Measurements from ENCODE around the gene GATA2.

Gene GATA2

DNA sequence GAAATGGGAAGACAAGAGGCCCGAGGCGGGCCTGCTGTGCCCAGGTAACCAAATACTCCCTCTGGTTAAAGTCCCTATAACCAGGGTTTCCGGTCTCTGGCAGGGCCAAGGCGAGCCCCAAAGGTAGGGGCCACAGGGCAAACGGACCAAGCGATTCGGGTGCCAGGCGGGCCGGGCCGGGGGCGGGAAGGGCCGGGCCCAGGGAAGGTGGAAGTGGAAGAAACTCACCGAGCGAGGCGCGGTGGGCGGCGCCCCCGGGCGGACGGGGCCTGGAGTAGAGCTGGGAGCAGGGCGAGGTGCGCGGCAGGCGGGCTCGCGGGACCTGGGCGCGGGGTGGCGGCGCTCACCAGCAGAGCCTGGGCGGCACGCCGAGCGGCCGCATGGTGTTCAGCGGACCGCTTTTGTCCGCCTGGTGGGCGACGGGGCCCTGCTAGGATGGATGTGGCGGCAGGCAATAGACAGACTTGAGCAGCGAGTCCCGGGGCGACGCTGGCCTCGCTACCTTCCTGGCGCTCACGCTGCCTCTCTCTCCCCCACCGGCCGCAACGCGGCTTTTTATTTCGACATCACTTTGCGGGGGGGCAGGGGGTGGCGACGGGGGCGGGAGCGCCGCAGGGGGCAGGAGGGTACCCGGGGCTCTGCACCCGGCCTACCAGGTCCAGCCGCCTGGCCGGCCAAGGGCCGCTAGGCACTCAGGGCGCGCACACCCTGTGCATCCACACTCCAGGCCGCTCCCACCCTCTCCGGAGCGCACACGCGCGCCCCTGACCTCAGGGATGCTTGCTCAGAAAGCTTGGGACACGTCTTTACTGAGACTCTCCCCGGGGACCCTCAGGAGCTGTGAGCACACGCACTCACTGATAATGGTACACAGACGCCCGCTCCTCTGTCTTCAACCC, at the start of gene GATA2:
TSS of gene GATA2 (minus strand) at position 531 of the 899 bp plus-strand sequence. CDS start 6,170 bp downstream, outside the sequence.
- no peak for DNase-seq

DNA sequence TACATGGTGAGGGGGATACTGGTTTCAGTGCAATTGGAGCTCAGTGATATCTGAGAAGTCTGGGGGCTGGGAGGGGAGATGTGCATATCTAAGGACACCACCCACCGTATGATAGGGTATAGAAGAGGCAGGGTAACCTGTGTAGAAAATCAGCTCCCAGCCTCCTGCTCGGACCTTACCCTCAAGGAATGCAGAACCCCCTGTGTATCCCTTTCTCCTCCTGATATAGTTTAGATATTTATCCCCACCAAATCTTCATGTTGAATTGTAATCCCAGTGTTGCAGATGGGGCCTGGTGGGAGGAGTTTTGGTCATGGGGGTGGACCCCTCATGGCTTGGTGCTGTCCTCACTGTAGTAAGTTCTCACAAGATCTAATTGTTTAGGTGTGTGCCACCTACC, 48.2 kb upstream of the GATA2 start:
- no peak for DNase-seq

DNA sequence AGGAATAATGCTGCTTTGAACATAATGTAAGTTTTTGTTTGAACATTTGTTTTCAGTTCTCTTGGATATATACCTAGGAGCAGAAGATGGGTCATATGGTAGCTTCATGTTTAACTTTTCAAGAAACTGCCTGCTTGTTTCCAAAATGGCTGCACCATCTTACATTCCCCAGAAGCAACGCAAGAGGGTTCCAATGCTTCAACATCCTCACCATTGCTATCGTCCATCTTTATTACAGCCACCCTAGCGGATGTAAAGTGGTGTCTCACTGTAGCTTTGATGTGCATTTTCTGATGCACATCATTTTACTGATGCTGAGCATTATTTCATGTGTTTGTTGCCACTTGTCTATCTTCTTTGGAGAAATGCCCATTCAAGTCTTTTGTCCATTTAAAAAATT, 46.4 kb upstream of the GATA2 start:
- no peak for DNase-seq

DNA sequence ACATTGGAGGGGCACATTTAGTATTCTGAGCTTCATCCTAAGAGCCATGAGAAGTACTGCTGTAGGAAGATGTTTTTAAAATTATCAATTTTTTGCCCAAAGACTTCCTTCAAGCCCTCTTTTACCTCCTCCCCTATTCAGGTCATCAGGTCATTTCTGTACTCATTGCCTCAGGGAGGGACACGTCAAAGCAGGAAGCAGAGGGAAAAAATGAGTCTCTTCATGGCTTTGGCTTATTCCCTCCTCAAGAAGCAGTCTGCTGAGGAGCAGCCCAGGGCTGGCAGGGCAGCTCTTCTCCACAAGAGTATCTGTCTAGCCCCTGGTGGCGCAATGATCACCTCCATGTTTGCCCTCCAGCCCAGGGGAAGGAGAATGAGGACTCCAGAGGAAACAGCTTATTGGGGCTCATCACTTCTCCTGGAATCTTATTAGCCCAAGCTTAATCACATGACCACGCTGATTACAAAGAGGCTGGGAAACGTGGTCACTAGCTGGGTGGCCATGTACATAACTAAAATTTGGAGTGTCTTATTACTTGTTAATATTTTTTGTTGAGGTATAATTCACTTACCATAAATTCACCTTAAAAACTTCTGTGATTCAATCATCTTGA, 44.2 kb upstream of the GATA2 start:
- DNase-seq = no peak

DNA sequence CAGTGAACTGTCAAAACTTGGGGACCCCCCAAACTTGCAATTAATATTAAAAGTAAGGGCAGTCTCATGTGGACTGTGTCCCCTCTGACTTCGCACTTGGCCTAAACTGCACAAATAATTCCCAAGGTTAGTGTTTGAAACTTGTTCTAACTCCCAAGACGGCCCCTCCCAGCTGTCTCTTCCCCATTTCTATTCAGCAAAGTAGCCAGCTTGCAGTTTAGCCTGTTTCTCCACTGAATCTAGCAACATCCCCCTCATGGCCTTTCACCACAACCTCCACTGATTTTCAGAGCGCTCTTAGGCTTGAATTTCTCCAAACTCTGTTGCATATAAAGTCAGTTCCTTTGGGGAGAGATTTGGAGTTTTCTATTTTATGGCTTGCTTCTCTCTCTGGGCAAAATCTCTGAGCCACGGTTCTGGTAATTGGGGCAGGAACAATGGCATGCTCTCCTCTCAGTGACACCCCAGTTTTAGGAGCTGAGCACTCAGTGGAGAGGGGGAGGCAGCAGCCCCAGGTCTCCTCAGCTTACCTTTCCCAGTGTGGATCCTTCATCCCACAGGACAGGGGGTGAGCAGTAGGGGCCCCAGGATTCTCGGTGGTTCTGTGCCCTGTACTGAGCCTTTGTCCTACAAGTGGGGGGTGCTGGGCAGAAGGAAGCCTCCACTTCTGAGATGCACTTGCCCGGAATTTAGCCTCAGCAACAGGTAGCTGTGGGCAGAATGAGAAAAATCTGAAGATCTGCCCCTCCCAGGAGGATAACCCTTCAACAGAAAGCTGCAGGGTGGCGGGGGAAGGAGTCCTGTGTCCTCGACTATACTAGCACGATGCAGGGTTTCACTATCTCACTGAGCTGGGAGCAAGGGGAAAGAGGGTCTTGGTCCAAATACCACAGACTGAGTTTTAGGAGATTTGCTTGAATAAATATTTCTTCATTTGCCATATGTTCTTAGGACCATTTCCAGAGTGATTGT, 39.3 kb upstream of the GATA2 start:
- DNase-seq = no peak

DNA sequence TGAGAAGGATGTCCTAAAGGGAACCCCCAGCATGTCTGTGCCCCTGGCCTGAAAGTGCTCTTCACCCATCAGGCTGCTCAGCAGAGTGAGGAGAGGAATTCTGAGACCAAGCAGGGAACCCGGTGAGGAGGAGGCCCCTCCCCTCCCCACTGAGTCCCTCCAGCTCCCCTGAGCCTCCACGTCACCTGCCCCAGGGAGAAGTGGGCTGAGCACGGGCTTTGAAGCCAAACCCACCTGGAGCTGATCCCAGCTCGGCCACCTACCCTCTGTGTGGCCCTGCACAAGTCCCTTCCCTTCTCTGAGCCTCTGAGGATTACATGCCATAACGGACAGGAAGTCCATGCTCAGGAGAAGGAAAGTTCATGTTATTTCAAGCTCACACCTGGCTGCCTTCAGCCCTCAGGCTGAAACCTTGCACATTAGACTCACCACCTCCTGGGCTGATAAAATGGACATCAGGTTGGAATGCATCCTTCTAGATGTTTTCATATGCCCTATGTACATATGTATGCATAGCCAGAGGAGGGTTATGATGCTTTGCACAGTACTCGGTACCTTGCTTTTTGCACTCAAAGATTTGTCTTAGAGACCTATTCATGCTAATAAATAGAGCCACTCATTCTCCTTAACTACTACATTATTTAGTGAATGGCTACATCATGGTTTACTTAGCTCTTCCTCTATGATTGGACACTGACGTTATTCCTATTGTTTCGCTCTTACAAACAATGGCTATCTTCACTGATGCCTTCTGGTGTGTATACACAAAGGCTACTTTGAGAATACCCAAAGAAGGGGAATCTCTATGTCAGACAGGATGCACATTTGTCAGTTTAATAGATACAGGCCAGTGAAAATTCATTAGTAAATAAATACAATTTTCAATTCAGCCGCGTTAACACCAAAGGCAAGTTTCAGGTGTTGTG, 31.6 kb upstream of the GATA2 start:
- no peak for DNase-seq

DNA sequence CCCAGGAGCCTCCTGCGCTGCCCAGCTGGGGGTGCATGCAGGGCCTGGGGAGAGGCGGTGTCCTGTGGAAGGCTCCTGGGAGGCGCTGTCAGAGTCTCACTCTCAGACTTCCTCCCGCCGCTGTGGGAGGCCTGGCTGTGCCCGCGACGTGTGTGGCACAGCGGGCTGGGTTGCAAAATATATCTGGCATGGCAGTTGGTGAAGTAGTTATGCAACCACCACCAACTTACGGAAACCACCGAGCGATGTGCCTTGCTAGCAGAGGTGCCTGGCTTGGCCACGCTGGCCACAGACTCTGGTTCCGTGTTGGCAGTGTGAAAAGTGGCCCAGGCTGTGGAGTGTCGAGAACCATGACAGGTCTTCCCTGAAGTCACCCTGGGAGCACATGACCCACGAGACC, 30.6 kb upstream of the GATA2 start:
- no peak for DNase-seq

DNA sequence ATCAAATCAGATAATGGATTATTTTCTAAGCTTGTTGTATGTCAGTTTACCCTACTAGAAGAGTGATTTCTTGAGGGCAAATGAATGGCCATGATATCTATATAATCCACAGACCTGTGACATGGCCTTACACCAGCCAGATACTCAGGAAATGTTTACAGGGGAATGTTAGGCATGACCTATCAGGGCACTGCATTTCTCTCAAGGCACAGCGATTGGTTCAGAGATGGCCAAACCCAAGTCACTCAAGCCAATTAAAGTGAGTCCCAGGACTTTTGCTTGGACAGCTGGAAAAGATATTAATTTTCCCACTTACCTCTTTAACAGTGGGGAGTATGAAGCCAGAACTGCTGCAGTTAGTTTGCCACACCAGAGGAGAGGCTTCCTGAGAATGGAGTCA, 28.7 kb upstream of the GATA2 start:
- DNase-seq = no peak

DNA sequence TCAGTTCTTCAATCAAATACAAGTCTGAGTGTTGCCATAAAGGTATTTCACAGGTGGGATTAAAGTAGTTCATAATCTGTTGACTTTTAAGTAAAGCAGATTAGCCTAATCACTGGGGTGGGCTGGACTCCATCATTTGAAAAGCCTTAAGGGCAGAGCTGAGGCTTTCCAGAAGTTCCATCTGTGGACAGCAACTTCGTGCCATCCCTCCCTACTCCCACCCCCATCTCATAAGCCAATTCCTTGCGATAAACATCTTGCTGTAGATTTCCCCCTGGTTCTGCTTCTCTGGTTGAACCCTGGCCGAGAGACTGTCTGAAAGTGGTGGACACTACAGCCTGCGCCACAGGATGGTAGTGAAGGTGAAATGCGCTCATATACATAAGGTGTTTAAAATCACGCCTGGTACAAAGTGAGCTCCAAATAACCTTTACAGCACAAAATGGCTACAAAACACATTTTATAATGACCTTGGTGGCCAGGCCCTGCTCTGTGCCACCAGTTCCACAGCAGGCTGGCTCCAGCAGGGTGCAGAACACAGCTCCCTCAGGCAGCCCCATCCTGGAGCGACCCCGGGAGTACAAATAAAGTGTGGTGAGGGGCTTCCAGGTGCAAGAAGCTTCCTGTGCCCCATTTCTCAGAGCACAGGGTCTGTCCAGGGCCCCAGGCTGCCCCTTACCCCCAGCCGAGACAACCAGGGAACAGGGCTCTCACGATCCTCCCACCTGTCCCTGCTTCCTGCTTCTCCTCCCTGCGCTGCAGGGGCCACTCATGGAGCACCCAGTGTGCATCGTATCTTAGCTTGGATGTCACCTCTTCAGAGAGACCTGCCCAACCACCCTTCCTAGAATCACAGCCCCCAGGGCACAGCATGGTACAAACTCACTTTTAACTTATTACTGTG, 25.8 kb upstream of the GATA2 start:
- no peak for DNase-seq

DNA sequence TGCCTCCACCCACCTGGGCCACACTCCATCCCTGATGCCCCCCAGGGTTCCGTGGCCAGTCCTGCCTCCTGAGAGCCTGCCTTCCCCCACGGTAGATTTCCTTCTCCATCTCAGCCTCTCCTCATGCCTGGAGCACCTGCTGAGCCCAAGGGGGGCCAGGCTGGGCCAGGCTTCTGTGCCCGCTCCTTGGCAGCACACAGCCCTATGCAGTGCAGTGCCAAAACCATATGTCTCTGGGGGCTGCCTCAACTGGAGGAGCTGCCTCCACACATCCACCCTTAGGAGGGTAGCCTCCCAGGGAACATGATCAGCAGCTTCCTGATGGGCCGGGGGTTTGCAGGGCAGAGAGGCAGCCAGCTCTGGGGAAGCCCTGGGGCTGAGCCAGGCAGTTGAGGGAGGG, 24.6 kb upstream of the GATA2 start:
- no peak for DNase-seq

DNA sequence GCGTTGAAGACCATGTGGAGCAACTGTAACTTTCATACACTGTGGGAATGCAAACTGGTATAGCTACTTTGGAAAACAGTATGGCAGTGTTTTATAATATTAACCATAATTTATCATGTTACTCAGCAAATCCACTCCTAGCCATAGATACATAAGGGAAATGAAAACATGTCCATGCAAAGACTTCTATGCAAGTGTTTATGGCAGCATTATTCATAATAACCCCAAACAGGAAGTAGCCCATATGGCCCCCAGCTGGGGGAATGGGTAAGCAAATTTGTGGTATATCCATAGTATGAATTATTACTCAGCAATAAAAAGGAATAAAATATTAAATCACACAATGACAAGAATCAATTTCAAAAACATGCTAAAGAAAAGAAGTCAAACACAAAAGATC, 23.0 kb upstream of the GATA2 start:
- DNase-seq = no peak

DNA sequence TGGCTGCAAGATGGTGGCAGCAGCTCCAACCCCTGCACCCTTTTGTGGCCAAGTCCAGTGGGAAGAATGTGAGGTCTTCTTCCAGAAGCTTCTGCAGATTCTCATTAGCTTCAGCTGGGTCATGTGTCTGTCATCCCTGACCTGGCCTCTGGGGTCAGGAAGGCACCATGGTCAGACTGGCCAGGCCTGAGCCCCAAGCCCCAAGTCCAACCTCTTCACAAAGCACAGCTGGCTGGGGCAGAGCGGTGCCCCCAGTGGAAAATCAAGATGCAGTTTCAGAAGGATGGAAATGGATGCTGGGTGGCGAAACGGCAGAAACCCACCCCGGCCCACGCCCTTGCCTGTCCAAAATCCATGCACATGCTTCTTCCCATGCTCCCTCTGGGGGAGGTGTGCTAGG, 15.9 kb upstream of the GATA2 start:
- no peak for DNase-seq

DNA sequence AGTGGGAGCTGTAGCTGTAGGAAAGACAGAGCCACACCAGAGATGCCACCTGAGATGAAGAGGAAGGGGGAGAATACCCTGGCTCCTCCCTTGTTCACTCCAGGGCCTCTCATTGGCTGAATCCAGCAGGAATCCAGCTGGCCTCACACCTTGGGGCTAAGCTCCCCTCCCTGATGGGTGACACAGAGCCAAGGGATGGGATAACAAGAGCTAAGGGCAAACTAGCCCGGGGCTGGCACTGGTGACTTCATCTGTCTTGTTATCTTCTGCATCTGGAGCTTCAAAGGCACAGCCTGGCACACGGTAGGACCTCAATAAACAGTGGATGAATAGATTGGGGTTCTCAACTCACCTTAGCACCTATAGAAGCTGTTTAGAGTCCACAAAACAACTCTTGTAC, 13.8 kb upstream of the GATA2 start:
- DNase-seq = no peak

DNA sequence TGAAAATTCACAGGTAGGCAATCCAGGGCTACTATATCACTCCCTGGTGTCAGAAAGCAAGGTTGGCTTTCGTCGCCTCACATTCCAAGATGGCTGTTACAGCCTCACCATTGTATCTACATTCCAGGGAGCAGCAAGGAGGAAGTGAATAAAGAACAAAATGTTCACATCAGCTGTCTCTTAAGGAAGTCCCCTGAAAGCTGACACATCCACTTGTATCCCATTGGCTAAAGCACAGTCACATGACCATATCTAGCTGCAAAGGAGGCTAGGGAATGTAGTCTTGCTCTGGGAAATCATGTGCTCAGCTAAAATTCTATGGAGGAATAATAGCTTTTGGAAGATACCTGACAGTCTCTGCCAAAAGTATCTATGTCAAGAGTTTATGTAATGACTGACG, 12.8 kb upstream of the GATA2 start:
- DNase-seq = no peak

DNA sequence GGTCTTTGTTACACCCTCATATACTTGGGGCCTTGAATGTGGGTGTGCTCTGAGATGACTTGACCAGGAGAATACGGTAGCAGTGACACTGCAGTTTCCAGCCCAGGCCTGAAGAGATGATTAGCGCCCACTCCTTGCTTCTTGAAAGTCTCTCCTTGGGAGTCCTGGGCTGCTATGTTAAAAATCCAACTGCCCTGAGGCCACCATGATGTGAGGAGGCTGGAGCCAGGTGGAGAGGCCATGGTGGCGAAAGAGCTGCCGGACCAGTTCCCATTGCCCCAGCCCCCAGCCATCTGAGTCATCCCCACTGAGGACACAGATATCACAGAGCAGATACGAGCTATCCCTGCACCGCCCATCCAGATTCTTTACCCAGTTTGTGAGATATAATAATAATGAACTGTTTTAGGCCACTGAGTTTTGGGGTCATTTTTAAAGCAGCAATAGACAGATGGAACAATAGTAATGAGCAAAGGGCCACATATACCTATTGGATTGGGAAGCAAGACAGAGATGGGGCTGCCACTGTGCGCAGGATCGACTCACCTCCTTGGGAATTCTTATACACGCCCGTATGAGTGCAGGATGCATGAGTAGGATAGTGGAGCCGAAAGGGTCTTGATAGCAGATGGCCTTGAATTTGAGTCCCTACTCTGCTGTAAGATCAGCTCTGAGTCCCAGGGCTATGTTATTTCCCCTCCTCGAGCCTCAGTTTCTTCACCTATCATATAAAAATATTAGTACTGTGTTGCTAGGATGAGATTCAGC, 12.1 kb upstream of the GATA2 start:
- no peak for DNase-seq

DNA sequence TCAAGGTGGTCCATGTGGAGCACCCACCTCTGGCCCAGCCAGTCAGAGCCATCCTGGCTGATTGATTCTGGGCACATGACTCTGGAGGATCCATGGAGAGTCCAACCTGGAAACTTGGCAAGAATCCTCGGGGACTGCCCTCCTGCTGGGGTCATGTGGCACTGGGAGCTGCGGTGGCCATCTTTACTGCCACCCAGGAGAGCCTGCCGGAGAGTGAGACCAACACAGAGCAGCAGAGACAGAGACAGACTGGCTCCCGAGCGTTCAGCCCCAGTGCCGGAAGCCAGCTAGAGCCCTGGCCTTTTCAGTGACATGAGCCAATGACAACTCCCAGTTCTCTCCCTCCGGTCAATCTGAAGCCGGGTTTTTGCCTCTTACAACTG, 11.5 kb upstream of the GATA2 start:
- DNase-seq = no peak

DNA sequence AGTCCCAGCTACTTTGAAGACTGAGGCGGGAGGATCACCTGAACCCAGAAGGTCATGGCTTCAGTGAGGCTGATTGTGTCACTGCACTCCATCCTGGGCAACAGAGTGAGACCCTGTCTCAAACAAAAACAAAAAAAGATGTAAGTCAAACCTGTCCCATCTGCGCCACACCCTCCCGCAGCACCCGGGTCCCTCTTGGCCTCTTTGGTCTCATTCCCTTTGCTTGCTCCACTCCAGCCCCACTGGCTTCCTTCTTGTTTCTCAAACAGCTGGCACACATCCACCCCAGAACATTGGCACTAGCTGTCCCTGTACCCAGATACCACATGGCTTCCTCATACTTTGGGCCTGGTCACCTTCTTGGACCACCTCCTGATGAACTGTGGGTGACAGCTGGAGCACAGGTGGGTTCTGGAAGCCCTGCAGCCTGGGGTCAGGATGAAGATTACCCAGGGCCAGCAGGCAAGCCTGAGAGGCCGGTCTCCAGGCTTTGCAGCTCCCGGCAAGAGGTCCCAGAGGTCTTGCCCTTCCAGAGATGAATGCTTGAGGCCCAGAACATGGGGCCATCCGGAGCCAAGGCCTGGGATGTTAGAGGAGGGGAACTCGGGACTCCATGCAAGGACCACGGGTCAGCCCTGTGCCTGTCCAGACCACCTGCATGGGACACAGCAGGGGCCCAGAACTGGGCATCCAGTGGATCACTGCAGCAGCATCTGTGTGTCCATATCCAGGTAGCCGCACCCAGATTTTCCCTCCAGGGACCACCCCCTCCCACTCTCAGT, 10.9 kb upstream of the GATA2 start:
- no peak for DNase-seq

DNA sequence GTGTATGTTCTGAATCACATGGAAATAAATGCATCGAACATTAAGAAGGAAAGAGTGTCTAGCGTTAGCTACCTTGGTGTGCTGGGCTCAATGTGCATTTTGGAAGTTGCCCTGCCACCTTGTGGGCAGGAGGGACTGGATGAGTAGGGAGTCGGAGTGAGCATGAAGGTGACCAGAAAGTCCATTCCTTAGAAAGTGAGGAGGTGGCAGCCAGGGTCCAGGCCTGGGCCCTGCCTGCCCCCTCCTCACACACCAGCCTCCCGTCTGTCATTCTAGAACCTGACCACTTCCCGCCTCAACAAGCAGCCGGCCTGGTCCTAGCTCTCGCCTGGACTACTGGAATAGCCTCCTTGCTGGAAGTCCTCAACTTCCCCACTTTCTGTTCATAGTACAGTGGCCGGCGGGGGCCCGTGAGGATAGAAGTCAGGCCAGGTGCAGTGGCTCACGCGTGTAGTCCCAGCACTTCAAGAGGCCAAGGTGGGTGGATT, 10.2 kb upstream of the GATA2 start:
- DNase-seq = no peak

DNA sequence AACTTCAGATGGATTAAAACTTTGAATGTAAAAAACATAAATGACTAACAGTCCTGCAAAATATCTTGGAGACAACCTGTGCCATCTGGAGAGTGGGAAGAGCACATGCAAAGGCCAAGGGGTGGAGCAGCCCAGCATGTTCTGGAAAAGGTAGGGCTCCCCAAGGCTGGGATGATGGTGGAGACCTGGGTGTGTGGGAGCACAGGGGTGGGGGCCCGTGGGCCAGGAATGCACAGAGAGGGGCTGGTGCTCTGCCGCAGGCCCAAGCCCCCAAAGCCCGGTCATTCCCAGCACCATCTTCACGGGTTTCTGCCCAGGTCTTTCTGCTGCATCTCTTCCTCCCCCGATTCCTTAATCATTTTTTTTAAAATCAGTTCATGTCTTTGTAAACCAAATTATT, 9.7 kb upstream of the GATA2 start:
- no peak for DNase-seq

Data from CD4-positive, alpha-beta T cell treated with Interleukin-15 for 1 hour (primary cell).